ENCODE results near the gene HIF1AN. TPM values are rescaled to one million over a fixed set of nuclear protein-coding genes. Genes with fewer than 3 reads are reported as not detected.

Gene HIF1AN
- total RNA-seq, 1 experiment from 2014 or later: 58.7 TPM

DNA sequence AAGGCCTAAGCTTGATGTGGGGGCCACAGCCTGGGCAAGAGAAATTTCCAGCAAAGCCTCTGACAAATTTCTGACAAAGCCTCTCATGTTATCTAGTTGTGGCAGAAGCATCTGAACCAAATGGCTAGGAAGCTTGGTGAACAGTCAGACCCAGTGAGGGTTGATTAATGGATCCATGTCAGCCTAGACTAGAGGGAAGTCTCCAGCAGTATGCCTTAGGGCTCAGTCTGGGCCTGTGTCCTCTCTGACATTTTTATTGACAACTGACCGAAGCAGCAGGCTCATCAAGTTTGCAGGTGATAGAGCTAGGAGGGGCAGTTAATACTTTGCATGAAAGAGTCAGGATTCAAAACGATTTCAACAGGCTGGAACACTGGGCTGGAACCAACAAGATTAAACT, 25.3 kb downstream of the HIF1AN start:
- H3K18ac ChIP-seq (ENCODE audit: insufficient read length, low read depth, low read length): no peak overlapping the region
- H3K27ac Mint-ChIP-seq: no peak overlapping the region
- H3K23me2 ChIP-seq (ENCODE audit: insufficient read length, low read depth, low read length, poor library complexity, severe bottlenecking): no peaks in the 10 kb centered on the region
- no peak overlapping the region for H2BK12ac ChIP-seq (ENCODE audit: insufficient read length, low read depth, low read length)
- no peak overlapping the region for H2BK120ac ChIP-seq (ENCODE audit: low read depth, low read length, poor library complexity, severe bottlenecking)
- H3K4me2 ChIP-seq (ENCODE audit: insufficient read depth, insufficient read length, low read length): no peak overlapping the region
- no peaks in the 10 kb centered on the region for H3K9me3 ChIP-seq (ENCODE audit: control insufficient read depth, low read depth, low read length)
- H3K4me1 ChIP-seq (ENCODE audit: insufficient read depth, low read length): no peaks in the 10 kb centered on the region
- no peaks in the 10 kb centered on the region for H4K20me1 ChIP-seq (ENCODE audit: control insufficient read depth, insufficient read depth, insufficient read length)
- H3K36me3 Mint-ChIP-seq (ENCODE audit: insufficient read depth in 1 of 3, low read depth in 3 of 3): peaks cover 0 to 13% (median 10%) of the 10 kb centered on the region in 3 experiments; a peak in 3 of 7 replicates
- no peak overlapping the region for H4K5ac ChIP-seq (ENCODE audit: insufficient read length, low read depth, low read length)
- no peak overlapping the region for H2AK5ac ChIP-seq (ENCODE audit: insufficient read length, low read length)
- H2AFZ ChIP-seq (ENCODE audit: low read length): no peak overlapping the region
- peaks cover 0 to 5% of the 10 kb centered on the region in 2 experiments; a peak in 1 of 5 replicates for H3K9me3 Mint-ChIP-seq
- H3K14ac ChIP-seq (ENCODE audit: insufficient read depth, low read length): no peak overlapping the region
- H3K79me1 ChIP-seq (ENCODE audit: insufficient read depth, low read depth, low read length, poor library complexity, severe bottlenecking): no peaks in the 10 kb centered on the region
- DNase-seq: no peak
- H3K9ac ChIP-seq (ENCODE audit: extremely low read depth, insufficient read length, low read length): no peak overlapping the region
- H3K27me3 ChIP-seq (ENCODE audit: insufficient read depth, low read length): no peaks in the 10 kb centered on the region; the same call in 1 of the 2 replicates
- no peak overlapping the region for H3K23ac ChIP-seq (ENCODE audit: insufficient read length, low read depth, low read length)
- TF ChIP-seq, protein P1, sequence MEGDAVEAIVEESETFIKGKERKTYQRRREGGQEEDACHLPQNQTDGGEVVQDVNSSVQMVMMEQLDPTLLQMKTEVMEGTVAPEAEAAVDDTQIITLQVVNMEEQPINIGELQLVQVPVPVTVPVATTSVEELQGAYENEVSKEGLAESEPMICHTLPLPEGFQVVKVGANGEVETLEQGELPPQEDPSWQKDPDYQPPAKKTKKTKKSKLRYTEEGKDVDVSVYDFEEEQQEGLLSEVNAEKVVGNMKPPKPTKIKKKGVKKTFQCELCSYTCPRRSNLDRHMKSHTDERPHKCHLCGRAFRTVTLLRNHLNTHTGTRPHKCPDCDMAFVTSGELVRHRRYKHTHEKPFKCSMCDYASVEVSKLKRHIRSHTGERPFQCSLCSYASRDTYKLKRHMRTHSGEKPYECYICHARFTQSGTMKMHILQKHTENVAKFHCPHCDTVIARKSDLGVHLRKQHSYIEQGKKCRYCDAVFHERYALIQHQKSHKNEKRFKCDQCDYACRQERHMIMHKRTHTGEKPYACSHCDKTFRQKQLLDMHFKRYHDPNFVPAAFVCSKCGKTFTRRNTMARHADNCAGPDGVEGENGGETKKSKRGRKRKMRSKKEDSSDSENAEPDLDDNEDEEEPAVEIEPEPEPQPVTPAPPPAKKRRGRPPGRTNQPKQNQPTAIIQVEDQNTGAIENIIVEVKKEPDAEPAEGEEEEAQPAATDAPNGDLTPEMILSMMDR (conservative IDR thresholded peaks at IDR 0.05): no peak
- H3T11ph ChIP-seq (ENCODE audit: low read length): no peak overlapping the region
- no peak overlapping the region for H4K8ac ChIP-seq (replicated peaks; ENCODE audit: insufficient read length, low read depth, low read length)
- H4K91ac ChIP-seq (ENCODE audit: insufficient read length, low read depth, low read length): no peak overlapping the region
- no peak overlapping the region for H2BK5ac ChIP-seq (ENCODE audit: insufficient read length, low read length)
- peaks cover 5% of the 10 kb centered on the region for H3K27me3 Mint-ChIP-seq (ENCODE audit: low read depth)
- no peak overlapping the region for H3K27ac ChIP-seq (ENCODE audit: insufficient read length, low read depth, low read length)
- H3K79me2 ChIP-seq (ENCODE audit: insufficient read depth, low read length): no peaks in the 10 kb centered on the region
- no peak overlapping the region for H2BK15ac ChIP-seq (ENCODE audit: low read depth, low read length)
- no peak overlapping the region for H3K4me3 Mint-ChIP-seq
- H2BK20ac ChIP-seq (ENCODE audit: low read depth, low read length, poor library complexity, severe bottlenecking): no peak overlapping the region
- no CpG with 5 or more reads among the region's 2 CpGs for WGBS (ENCODE audit: extremely low coverage, insufficient read length, low lambda C conversion rate)
- H3K4ac ChIP-seq (ENCODE audit: low read depth, low read length): no peak overlapping the region
- no peak overlapping the region for H3K56ac ChIP-seq (ENCODE audit: insufficient read length, low read depth, low read length)
- H3K4me1 Mint-ChIP-seq: peaks cover 11 to 24% of the 10 kb centered on the region in 2 experiments

Measured in H9 (cell line).